ENCODE measurements around the gene DOCK6.

The DOCK6 gene

GRCh38 chr19:11180346-11180745 lies 82.0 kb downstream of the DOCK6 start:
- TF ChIP-seq FOXP2 (optimal IDR thresholded peaks at IDR 0.05; ENCODE audit: borderline replicate concordance, extremely low read depth, extremely low read length, insufficient read depth) (no peak), REST (IDR thresholded peaks at IDR 0.05; ENCODE audit: insufficient read depth in 1 of 2, low read depth in 2 of 2, low read length in 2 of 2) (no peak), SIN3A (IDR thresholded peaks at IDR 0.05; ENCODE audit: borderline replicate concordance, insufficient read depth, low read length) (no peak), TAF1 (IDR thresholded peaks at IDR 0.05; ENCODE audit: borderline replicate concordance, insufficient read depth, low read length) (no peak)

GRCh38 chr19:11179716-11180297 lies 82.5 kb downstream of the DOCK6 start:
- no peak for TF ChIP-seq POLR2AphosphoS5 (IDR thresholded peaks at IDR 0.05; ENCODE audit: low read depth, low read length)
- no peak for TF ChIP-seq FOXP2 (optimal IDR thresholded peaks at IDR 0.05; ENCODE audit: borderline replicate concordance, extremely low read depth, extremely low read length, insufficient read depth)
- no peak for TF ChIP-seq SIN3A (IDR thresholded peaks at IDR 0.05; ENCODE audit: borderline replicate concordance, insufficient read depth, low read length)
- TF ChIP-seq TAF1 (IDR thresholded peaks at IDR 0.05; ENCODE audit: borderline replicate concordance, insufficient read depth, low read length), result no peak
- no peak for TF ChIP-seq REST (IDR thresholded peaks at IDR 0.05; ENCODE audit: insufficient read depth in 1 of 2, low read depth in 2 of 2, low read length in 2 of 2)

- TF ChIP-seq TAF1 (IDR thresholded peaks at IDR 0.05; ENCODE audit: borderline replicate concordance, insufficient read depth, low read length) (no peak), FOXP2 (optimal IDR thresholded peaks at IDR 0.05; ENCODE audit: borderline replicate concordance, extremely low read depth, extremely low read length, insufficient read depth) (no peak), POLR2AphosphoS5 (IDR thresholded peaks at IDR 0.05; ENCODE audit: low read depth, low read length) (no peak), SIN3A (IDR thresholded peaks at IDR 0.05; ENCODE audit: borderline replicate concordance, insufficient read depth, low read length) (no peak), REST (IDR thresholded peaks at IDR 0.05; ENCODE audit: insufficient read depth in 1 of 2, low read depth in 2 of 2, low read length in 2 of 2) (no peak)
These were observed 84.7 kb downstream of the DOCK6 start for GRCh38 chr19:11177592-11177991.

- TF ChIP-seq REST (IDR thresholded peaks at IDR 0.05; ENCODE audit: insufficient read depth in 1 of 2, low read depth in 2 of 2, low read length in 2 of 2), result no peak
- no peak for TF ChIP-seq SIN3A (IDR thresholded peaks at IDR 0.05; ENCODE audit: borderline replicate concordance, insufficient read depth, low read length)
- TF ChIP-seq POLR2AphosphoS5 (IDR thresholded peaks at IDR 0.05; ENCODE audit: low read depth, low read length), result no peak
- TF ChIP-seq FOXP2 (optimal IDR thresholded peaks at IDR 0.05; ENCODE audit: borderline replicate concordance, extremely low read depth, extremely low read length, insufficient read depth), result no peak
- no peak for TF ChIP-seq TAF1 (IDR thresholded peaks at IDR 0.05; ENCODE audit: borderline replicate concordance, insufficient read depth, low read length)
These were observed 85.7 kb downstream of the DOCK6 start for GRCh38 chr19:11176466-11177193.
